ENCODE measurements around the gene DMPK.

- TF ChIP-seq CREB5 (CRISPR knock-in tag; IDR thresholded peaks at IDR 0.05; ENCODE audit: low read depth) (no peak), ZFP30 (CRISPR knock-in tag; IDR thresholded peaks at IDR 0.05) (no peak)
These were observed 42.4 kb upstream of the DMPK start for GRCh38 chr19:45824531-45825262.
